CD1c-positive myeloid dendritic cell (primary cell): ENCODE results near the gene PIK3CA.

Experiments
- DNase-seq: peaks from one replicate; pipeline ENCODE4 v3.0.0-alpha.2; 2016; ENCODE audit errors: extremely low spot score

PIK3CA gene

DNA sequence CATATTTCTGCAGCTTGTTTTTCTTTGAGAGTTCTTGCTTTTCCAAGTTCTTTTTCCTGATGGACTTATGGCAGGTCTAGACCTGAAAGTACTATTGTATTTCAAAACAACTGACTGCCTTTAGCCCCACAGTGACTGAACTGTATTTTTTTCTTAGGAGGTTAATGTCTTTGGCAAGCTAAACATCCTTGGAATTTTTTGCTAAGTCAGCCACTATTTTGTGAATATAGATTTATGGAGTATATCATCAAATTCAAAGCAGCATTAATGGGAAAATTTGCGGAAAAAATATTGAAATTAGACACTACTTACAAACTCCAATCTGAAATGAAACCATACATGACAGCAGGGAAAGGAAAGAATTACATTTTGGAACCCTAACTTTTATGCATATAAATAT, 8.6 kb downstream of the PIK3CA start:
- DNase-seq: no peak

DNA sequence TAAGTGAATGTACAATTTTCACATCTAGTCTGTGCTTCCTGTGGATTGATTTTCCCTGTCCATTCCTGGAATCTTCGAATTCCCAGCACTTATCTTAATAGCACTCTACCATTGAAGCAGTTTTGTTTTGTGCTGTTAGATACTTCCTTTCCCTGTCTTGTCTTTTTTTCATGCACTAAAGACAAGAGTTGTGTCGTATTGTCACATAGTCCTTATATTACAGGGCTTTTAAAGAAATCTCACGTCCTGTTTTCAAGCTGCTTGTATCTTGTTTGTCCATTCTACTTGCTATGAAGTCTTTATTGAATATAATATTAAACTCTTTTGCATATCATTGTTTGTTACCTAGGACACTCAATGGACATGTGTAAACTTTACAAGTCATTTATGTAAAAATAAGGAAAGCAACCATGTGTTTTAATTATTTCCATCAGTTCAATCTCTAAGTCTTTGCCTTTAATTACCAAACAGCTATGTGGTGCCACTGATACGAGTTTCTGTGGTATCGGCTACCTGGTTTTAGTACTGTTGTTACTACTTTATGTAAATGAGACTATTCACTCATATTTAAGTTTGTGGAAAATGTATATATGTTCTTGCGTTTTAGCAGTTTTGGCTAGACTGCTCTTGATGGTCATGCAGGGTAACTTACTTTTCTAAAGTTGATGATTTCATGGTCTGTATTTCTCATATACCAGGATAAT, 10.3 kb downstream of the PIK3CA start:
- no peak for DNase-seq

DNA sequence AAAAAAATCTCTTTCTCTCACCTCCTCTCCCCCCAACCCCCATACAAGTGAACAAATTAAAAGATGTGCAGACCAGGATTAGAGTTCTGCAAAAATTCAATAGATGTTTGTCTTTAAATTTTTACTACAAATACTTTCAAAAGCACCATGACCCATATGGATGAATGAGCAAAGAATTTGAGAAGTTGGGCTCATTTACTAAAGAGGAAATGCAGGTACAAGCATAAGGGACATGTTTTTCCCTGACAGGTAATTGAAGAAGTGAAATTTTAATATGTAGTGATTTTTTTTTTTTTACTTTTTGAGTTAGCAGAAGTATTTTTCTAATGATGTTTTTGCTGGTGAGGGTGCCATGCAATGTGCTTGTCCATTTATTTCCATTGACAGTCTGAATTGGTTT, 15.3 kb downstream of the PIK3CA start:
- no peak for DNase-seq

- no peak for DNase-seq
Measured at GRCh38 chr3:179164857-179165256, 16.7 kb downstream of the PIK3CA start.

- DNase-seq: no peak
Measured at GRCh38 chr3:179166561-179167201, 18.5 kb downstream of the PIK3CA start.

DNA sequence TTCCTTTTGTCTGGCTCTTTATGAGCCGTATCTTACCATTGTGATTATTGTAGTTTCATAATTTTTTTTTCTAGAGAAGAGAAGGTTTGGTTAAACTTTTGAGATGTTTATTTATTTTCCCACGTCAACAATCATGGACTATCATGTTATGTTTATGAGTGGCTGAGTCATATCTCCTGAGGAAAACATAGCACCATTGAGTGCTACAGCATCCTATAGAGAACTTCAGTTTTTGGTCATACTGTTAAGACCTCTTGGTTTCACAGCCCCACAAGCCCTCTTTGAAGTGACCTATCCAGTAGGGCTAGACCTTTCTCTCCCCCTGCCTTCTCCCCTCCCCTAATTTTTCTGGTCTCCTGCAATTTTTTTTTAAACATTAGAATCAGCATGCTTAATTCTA, 20.8 kb downstream of the PIK3CA start:
- DNase-seq: no peak

DNA sequence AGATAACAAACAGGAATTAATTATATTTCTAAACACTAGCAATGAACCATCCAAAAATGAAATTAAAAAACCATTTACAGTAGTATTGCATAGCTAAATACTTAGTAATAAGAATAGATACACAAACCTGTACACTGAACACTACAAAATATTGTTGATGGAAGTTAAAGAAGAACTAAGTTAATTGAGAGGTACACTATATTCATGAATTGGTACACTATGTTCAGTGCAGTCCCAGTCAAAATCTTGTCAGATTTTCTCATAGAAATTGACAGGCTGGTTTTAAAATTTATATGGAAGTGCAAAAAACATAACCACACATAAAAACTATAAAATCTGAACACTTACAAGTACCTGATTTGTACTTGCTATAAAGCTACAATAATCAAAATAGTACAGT, 24.4 kb downstream of the PIK3CA start:
- no peak for DNase-seq

DNA sequence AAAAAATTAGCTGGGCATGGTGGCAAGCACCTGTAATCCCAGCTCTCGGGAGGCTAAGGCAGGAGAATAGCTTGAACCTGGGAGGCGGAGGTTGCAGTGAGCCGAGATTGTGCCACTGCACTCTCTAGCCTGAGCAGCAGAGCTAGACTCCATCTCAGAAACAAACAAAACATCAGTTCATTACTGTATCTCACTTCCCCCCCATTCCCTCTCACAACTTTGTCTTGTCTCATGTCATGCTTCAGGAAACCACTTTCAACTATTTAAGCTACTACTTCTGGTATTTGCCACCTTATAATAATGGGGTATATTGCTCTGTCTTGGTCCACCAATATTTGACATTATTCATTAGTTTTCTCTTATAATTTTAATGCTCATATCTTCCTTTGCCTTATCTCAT, 26.2 kb downstream of the PIK3CA start:
- no peak for DNase-seq

- no peak for DNase-seq
Measured at GRCh38 chr3:179174898-179175297, 26.7 kb downstream of the PIK3CA start.

DNA sequence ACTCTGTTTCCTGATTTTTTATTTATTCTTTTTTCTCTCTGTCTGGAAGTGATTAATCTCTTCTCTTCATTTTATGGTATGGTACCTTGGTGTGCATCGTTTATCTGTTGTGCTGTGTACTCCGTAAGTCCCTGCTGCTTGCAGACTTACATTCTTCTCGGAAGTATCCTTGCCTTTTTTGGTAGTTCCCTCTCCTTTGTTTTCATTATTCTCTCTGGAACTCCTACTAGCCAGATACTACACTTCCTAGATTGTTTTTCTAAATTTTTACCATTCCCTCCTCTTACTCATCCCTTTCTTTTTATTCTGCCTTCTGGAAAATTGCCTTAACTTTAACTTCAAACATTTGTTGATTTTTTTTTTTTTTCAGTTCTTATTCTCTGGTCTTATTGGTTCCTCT, 27.2 kb downstream of the PIK3CA start:
- DNase-seq: no peak

DNA sequence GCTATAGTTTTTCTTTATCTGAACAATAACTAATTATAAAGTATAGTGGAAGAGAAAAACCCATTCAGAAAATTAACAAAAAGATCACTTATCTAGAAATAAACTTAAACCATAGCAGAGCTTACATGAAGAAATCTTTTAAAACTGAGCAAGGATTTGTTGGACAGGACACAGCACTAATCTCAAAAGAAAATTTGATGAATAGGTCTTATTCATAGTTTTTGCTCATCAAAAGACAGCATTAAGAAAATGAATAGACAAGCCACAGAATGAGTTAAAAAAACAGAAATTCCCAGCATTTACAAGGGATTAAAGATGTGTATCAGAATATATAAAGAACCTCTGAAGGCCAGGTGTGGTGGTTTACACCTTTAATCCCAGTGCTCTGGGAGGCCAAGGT, 29.5 kb downstream of the PIK3CA start:
- DNase-seq: no peak

DNA sequence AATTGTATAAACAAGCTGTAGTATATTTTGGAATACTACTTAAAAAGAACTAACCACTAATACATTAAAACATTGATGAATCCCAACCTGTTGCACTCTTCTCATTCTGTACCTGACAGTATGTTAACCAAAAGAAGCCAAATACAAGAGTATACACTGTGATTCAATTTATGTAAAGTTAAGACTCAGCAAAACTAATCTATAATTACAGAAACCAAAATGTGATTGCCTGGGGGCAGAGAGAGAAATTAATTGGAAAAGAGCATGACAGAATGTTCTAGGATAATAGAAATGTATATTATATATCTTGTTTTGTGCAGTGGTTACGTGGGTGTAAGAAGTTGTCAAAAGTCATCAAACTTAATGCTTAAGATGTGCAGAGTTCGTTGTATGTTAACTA, 31.1 kb downstream of the PIK3CA start:
- DNase-seq: no peak

- no peak for DNase-seq
Measured at GRCh38 chr3:179179979-179180759, 32.0 kb downstream of the PIK3CA start.

DNA sequence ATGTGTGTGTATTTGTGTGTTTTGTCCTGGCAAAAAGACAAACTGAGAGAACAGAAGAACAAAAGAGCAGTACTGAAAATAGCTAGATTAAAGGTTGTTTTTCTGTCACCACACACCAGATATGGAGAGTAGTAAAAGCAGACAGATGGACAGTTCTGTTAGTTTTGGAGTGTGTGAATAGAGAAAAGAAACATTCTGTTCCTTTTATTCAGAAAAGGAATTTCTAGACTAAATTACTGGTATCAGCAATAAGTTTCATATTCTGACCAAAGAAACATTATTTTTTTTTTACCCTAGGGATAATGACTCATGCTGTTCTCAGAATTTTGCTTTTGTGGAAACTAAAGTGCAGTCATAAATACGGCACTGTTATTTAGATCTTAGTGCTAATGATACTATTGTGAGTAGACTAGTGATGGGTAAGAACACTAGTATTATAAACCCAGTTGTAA, 32.9 kb downstream of the PIK3CA start:
- DNase-seq: peak; percentile 43

DNA sequence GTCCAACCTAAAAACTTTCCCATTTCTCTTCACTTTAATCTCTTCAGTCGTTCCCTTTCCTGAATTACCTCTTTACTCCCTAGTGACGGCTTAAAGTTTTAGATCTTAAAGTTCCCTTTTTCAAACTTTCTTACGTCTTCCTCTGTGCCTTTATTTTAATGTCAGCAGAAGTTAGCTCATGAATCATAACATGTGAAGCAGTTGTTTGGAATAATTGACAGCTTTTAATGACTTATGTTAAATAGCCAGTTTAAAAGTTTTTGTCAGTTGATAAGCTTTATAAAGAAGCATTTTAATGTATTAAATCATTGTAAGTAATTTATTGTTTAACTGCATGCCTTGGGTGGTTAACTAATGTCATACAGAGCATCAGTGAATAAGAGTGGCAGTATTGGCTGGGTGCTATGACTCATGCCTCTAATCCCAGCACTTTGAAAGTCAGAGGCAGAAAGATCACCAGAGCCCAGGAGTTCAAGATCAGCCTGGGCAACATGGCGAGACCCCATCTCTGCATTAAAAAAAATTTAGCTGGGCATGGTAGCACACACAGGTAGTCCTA, 33.9 kb downstream of the PIK3CA start:
- peak; percentile 54 for DNase-seq

- no peak for DNase-seq
Measured at GRCh38 chr3:179182902-179183301, 34.7 kb downstream of the PIK3CA start.

DNA sequence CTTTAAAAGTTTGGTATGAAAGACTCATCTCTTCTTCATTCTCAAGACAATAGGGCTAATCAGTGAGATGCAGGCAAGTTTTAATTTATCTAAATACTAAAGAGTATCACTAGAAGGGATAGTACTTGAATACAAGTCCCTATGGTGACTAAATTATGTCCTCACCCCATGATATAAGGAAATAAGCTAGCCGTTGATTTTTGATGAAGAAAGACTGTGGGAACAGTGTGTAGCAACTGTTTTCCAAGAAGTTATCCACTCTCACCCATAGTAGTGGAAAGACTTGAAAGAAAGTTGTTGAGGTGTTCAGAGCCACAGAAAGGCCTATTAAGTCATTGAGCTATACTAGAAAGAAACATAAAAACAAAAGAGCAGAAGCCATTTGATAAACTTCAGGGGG, 36.7 kb downstream of the PIK3CA start:
- no peak for DNase-seq

GRCh38 chr3:179186426-179186825, 38.3 kb downstream of the PIK3CA start:
- no peak for DNase-seq

DNA sequence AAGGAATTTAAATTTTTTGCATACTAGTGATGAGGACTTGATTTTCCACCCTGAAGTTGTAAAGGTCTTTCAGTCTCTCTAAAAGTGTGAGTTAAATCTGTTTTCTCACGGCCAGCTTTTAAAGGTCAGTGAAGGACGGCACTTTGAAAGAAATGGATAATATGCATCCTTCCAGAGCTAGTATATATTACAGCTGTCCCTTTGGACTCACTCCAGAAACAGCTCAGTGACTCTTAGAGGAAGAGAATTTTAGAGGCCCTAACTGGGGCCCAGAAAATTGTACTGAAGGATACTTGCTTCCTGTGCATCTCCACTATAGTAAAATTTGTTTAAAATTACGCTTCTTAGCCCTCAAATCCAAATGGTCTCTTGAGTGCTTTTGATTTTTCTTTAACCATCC, 41.6 kb downstream of the PIK3CA start:
- DNase-seq: no peak

GRCh38 chr3:179190581-179190980, 42.4 kb downstream of the PIK3CA start:
- no peak for DNase-seq

GRCh38 chr3:179192542-179192941, 44.4 kb downstream of the PIK3CA start:
- no peak for DNase-seq

- no peak for DNase-seq
Measured at GRCh38 chr3:179194931-179195330, 46.8 kb downstream of the PIK3CA start.

GRCh38 chr3:179196098-179196497, 47.9 kb downstream of the PIK3CA start:
- no peak for DNase-seq
